ENCODE data around the gene PNPLA7.
"Not testable (repeated sequence)": the region's sequence is repeated elsewhere in the genome, so short reads cannot be mapped to it uniquely, and the experiment has no call there.

Gene PNPLA7

GRCh38 chr9:137544176-137544760 is 5.9 kb downstream of the PNPLA7 start:
- Mint-ChIP-seq H3K4me3 (no peak overlapping the region), H3K27ac (no peak overlapping the region), H3K4me1 (ENCODE audit: low read depth in 2 of 2) (no peaks in the 10 kb centered on the region), H3K27me3 (peaks cover 0 to 6% of the 10 kb centered on the region in 2 donors), H3K9me3 (no peaks in the 10 kb centered on the region), H3K36me3 (ENCODE audit: insufficient read depth) (no peaks in the 10 kb centered on the region)
- no peak for DNase-seq
- ATAC-seq (replicated peaks), result no peak

- no peak overlapping the region for H3K4me3 Mint-ChIP-seq
These were observed 6.8 kb downstream of the PNPLA7 start for GRCh38 chr9:137543237-137543963.

GRCh38 chr9:137542486-137542885 is 7.7 kb downstream of the PNPLA7 start:
- no peak overlapping the region for H3K27ac Mint-ChIP-seq
- H3K27me3 Mint-ChIP-seq, result peaks cover 0 to 6% of the 10 kb centered on the region in 2 donors
- no peak overlapping the region for H3K4me3 Mint-ChIP-seq
- H3K9me3 Mint-ChIP-seq, result no peaks in the 10 kb centered on the region
- ATAC-seq (replicated peaks) (no peak), DNase-seq (no peak)
- peaks cover 0 to 1% of the 10 kb centered on the region in 2 donors for H3K4me1 Mint-ChIP-seq (ENCODE audit: low read depth in 2 of 2)
- H3K36me3 Mint-ChIP-seq (ENCODE audit: insufficient read depth), result no peaks in the 10 kb centered on the region

More at GRCh38 chr9:137543237-137543963, 6.8 kb downstream of the PNPLA7 start:
- H3K27ac Mint-ChIP-seq, result no peak overlapping the region
- ATAC-seq (replicated peaks), result no peak
- no peaks in the 10 kb centered on the region for H3K4me1 Mint-ChIP-seq (ENCODE audit: low read depth in 2 of 2)
- DNase-seq, result no peak
- peaks cover 0 to 6% of the 10 kb centered on the region in 2 donors for H3K27me3 Mint-ChIP-seq
- no peaks in the 10 kb centered on the region for H3K36me3 Mint-ChIP-seq (ENCODE audit: insufficient read depth)
- no peaks in the 10 kb centered on the region for H3K9me3 Mint-ChIP-seq

GRCh38 chr9:137540536-137540935 is 9.7 kb downstream of the PNPLA7 start:
- H3K9me3 Mint-ChIP-seq, result no peaks in the 10 kb centered on the region
- H3K4me3 Mint-ChIP-seq, result no peak overlapping the region
- no peaks in the 10 kb centered on the region for H3K36me3 Mint-ChIP-seq (ENCODE audit: insufficient read depth)
- ATAC-seq (replicated peaks) (no peak), DNase-seq (no peak)
- H3K27me3 Mint-ChIP-seq, result peaks cover 0 to 6% of the 10 kb centered on the region in 2 donors
- H3K4me1 Mint-ChIP-seq (ENCODE audit: low read depth in 2 of 2), result peaks cover 8 to 11% of the 10 kb centered on the region in 2 donors
- H3K27ac Mint-ChIP-seq, result no peak overlapping the region

- H3K27me3 Mint-ChIP-seq, result no peaks in the 10 kb centered on the region
- ATAC-seq (replicated peaks) (no peak), DNase-seq (no peak)
- H3K36me3 Mint-ChIP-seq (ENCODE audit: insufficient read depth), result peaks cover 10% of the 10 kb centered on the region
- H3K27ac Mint-ChIP-seq, result peak overlapping the region in 1 of 2 donors; percentile 32
- no peak overlapping the region for H3K4me3 Mint-ChIP-seq
- peaks cover 17 to 20% of the 10 kb centered on the region in 2 donors for H3K4me1 Mint-ChIP-seq (ENCODE audit: low read depth in 2 of 2)
- no peaks in the 10 kb centered on the region for H3K9me3 Mint-ChIP-seq
These were observed 12.1 kb downstream of the PNPLA7 start for GRCh38 chr9:137538058-137538457.

- Mint-ChIP-seq H3K4me1 (ENCODE audit: low read depth in 2 of 2) (peaks cover 17 to 20% of the 10 kb centered on the region in 2 donors), H3K36me3 (ENCODE audit: insufficient read depth) (peaks cover 10% of the 10 kb centered on the region), H3K27ac (peak overlapping the region; percentile 20 to 68)
- not testable (repeated sequence) for H3K27me3 Mint-ChIP-seq; H3K4me3 Mint-ChIP-seq; H3K9me3 Mint-ChIP-seq; DNase-seq; ATAC-seq (replicated peaks)
These were observed 13.5 kb downstream of the PNPLA7 start for GRCh38 chr9:137536594-137537131.

- H3K4me1 Mint-ChIP-seq (ENCODE audit: low read depth in 2 of 2), result peaks cover 20% of the 10 kb centered on the region in 2 donors
- ATAC-seq (replicated peaks), result no peak
- no peak for DNase-seq
- H3K4me3 Mint-ChIP-seq, result no peak overlapping the region
- no peaks in the 10 kb centered on the region for H3K27me3 Mint-ChIP-seq
- no peak overlapping the region for H3K27ac Mint-ChIP-seq
- peaks cover 10% of the 10 kb centered on the region for H3K36me3 Mint-ChIP-seq (ENCODE audit: insufficient read depth)
- no peaks in the 10 kb centered on the region for H3K9me3 Mint-ChIP-seq
These were observed 15.1 kb downstream of the PNPLA7 start for GRCh38 chr9:137535120-137535428.

- ATAC-seq (replicated peaks) (peak; percentile 47), DNase-seq (no peak)
- H3K9me3 Mint-ChIP-seq, result no peaks in the 10 kb centered on the region
- peaks cover 20% of the 10 kb centered on the region in 2 donors for H3K4me1 Mint-ChIP-seq (ENCODE audit: low read depth in 2 of 2)
- H3K27ac Mint-ChIP-seq, result peak overlapping the region in 1 of 2 donors; percentile 48
- H3K4me3 Mint-ChIP-seq, result no peak overlapping the region
- H3K27me3 Mint-ChIP-seq, result no peaks in the 10 kb centered on the region
- peaks cover 10% of the 10 kb centered on the region for H3K36me3 Mint-ChIP-seq (ENCODE audit: insufficient read depth)
These were observed 15.7 kb downstream of the PNPLA7 start for GRCh38 chr9:137534256-137535119.

GRCh38 chr9:137532891-137533468 is 17.2 kb downstream of the PNPLA7 start:
- H3K27me3 Mint-ChIP-seq; DNase-seq; H3K9me3 Mint-ChIP-seq; ATAC-seq (replicated peaks); H3K4me3 Mint-ChIP-seq; H3K27ac Mint-ChIP-seq: not testable (repeated sequence)
- peaks cover 10% of the 10 kb centered on the region for H3K36me3 Mint-ChIP-seq (ENCODE audit: insufficient read depth)
- H3K4me1 Mint-ChIP-seq (ENCODE audit: low read depth in 2 of 2), result peaks cover 20% of the 10 kb centered on the region in 2 donors

- no peak for DNase-seq
- H3K27ac Mint-ChIP-seq, result no peak overlapping the region
- no peaks in the 10 kb centered on the region for H3K9me3 Mint-ChIP-seq
These were observed 19.0 kb downstream of the PNPLA7 start for GRCh38 chr9:137531099-137531765.

GRCh38 chr9:137530331-137530730 is 19.9 kb downstream of the PNPLA7 start:
- DNase-seq (no peak), ATAC-seq (replicated peaks) (no peak)
- H3K27ac Mint-ChIP-seq, result no peak overlapping the region
- H3K27me3 Mint-ChIP-seq, result no peaks in the 10 kb centered on the region
- H3K9me3 Mint-ChIP-seq, result no peaks in the 10 kb centered on the region
- no peak overlapping the region for H3K4me3 Mint-ChIP-seq
- H3K36me3 Mint-ChIP-seq (ENCODE audit: insufficient read depth), result peaks cover 10% of the 10 kb centered on the region
- peaks cover 9 to 13% of the 10 kb centered on the region in 2 donors for H3K4me1 Mint-ChIP-seq (ENCODE audit: low read depth in 2 of 2)

More at GRCh38 chr9:137531099-137531765, 19.0 kb downstream of the PNPLA7 start:
- H3K36me3 Mint-ChIP-seq (ENCODE audit: insufficient read depth), result peaks cover 10% of the 10 kb centered on the region
- H3K27me3 Mint-ChIP-seq, result no peaks in the 10 kb centered on the region
- H3K4me3 Mint-ChIP-seq, result no peak overlapping the region
- no peak for ATAC-seq (replicated peaks)
- peaks cover 12 to 15% of the 10 kb centered on the region in 2 donors for H3K4me1 Mint-ChIP-seq (ENCODE audit: low read depth in 2 of 2)

- Mint-ChIP-seq H3K9me3 (no peaks in the 10 kb centered on the region), H3K4me3 (no peak overlapping the region), H3K27ac (no peak overlapping the region)
These were observed 25.3 kb downstream of the PNPLA7 start for GRCh38 chr9:137524981-137525317.

More at GRCh38 chr9:137524981-137525317, 25.3 kb downstream of the PNPLA7 start:
- H3K27me3 Mint-ChIP-seq, result no peaks in the 10 kb centered on the region
- no peaks in the 10 kb centered on the region for H3K36me3 Mint-ChIP-seq (ENCODE audit: insufficient read depth)
- DNase-seq (no peak), ATAC-seq (replicated peaks) (no peak)
- H3K4me1 Mint-ChIP-seq (ENCODE audit: low read depth in 2 of 2), result peaks cover 3 to 5% of the 10 kb centered on the region in 2 donors
